IMR-90 (cell line): ENCODE data around the gene TMEM143. TPM values are rescaled to one million over a fixed set of nuclear protein-coding genes. Genes with fewer than 3 reads are reported as not detected.

ENCODE experiments used
- ATAC-seq: fragments of 200-7000 bp; cut with Tn5 transposase; 2 replicates; pipeline ENCODE4 v1.9.1; 2020; ENCODE audit warnings: low read depth, mild to moderate bottlenecking, moderate library complexity
- BruUV-seq: library from RNA; stranded (reverse); fragments of 400-500 nt; replicated peaks from 2 replicates; lab custom pipeline; 2021; lab: Mats Ljungman, UMichigan
- CTCF ChIA-PET: fragments of 300-600 bp; formaldehyde crosslinking; extraction: SDS; loops from one replicate; lab custom pipeline; 2021; ENCODE audit warnings: antibody characterized with exemption; lab: Yijun Ruan, JAX
- POLR2A ChIA-PET: fragments of 300-600 bp; sonication (Branson Sonifier 250); formaldehyde crosslinking; loops from one replicate; lab custom pipeline; 2022; ENCODE audit warnings: antibody characterized with exemption; ENCODE audit not compliant: unreplicated experiment; lab: Charles Lee
- DNase-seq: peaks from one replicate; pipeline ENCODE4 v3.0.0; 2013
- H2AFZ ChIP-seq: replicated peaks from 2 replicates; pipeline ENCODE3; 2013; ENCODE audit warnings: low read length, mild to moderate bottlenecking; ENCODE audit not compliant: poor library complexity
- H2AK5ac ChIP-seq: 2 replicates; pipeline ENCODE4 v1.6.1; 2013; ENCODE audit warnings: low read depth, low read length, inconsistent platforms
- H2AK9ac ChIP-seq: replicated peaks from 2 replicates; pipeline ENCODE3; 2013; ENCODE audit warnings: mild to moderate bottlenecking, low read depth, low read length, moderate library complexity; ENCODE audit not compliant: poor library complexity
- H2BK120ac ChIP-seq: 2 replicates; pipeline ENCODE4 v1.6.1; 2013; ENCODE audit warnings: low read depth, low read length, inconsistent platforms
- H2BK15ac ChIP-seq: 3 replicates; pipeline ENCODE4 v1.6.1; 2013; ENCODE audit warnings: low read depth, low read length, inconsistent platforms
- H2BK20ac ChIP-seq: 2 replicates; pipeline ENCODE4 v1.6.1; 2013; ENCODE audit warnings: low read depth, mild to moderate bottlenecking, inconsistent platforms, low read length, moderate library complexity
- H2BK5ac ChIP-seq: 2 replicates; pipeline ENCODE4 v1.6.1; 2013; ENCODE audit warnings: mild to moderate bottlenecking, low read depth, low read length, inconsistent platforms; ENCODE audit not compliant: poor library complexity, severe bottlenecking
- H3K14ac ChIP-seq: replicated peaks from 2 replicates; pipeline ENCODE4 v1.6.1; 2013; ENCODE audit warnings: low read depth, low read length, inconsistent platforms
- H3K18ac ChIP-seq: 2 replicates; pipeline ENCODE4 v1.6.1; 2013; ENCODE audit warnings: low read depth, low read length, control low read depth
- H3K23ac ChIP-seq: 2 replicates; pipeline ENCODE4 v1.6.1; 2013; ENCODE audit warnings: low read depth, low read length, inconsistent platforms
- H3K27ac ChIP-seq: 2 replicates; pipeline ENCODE4 v1.5.1; 2013; ENCODE audit warnings: mild to moderate bottlenecking, control low read depth, low read length; ENCODE audit not compliant: insufficient read depth
- H3K27me3 ChIP-seq: 2 replicates; pipeline ENCODE4 v1.6.1; 2013; ENCODE audit warnings: low read length; ENCODE audit not compliant: control insufficient read depth, insufficient read depth
- H3K36me3 ChIP-seq: 2 replicates; pipeline ENCODE4 v1.6.1; 2013; ENCODE audit warnings: low read length, mixed read lengths; ENCODE audit not compliant: control insufficient read depth, insufficient read depth
- H3K4ac ChIP-seq: 2 replicates; pipeline ENCODE4 v1.6.1; 2013; ENCODE audit warnings: low read depth, low read length, inconsistent platforms
- H3K4me1 ChIP-seq: 2 replicates; pipeline ENCODE4 v1.6.1; 2013; ENCODE audit warnings: low read length, mixed read lengths; ENCODE audit not compliant: control insufficient read depth, insufficient read depth
- H3K4me2 ChIP-seq: 2 replicates; pipeline ENCODE4 v1.6.1; 2013; ENCODE audit warnings: low read depth, mild to moderate bottlenecking, control low read depth, low read length, moderate library complexity
- H3K4me3 ChIP-seq: 2 replicates; pipeline ENCODE4 v1.5.1; 2013; ENCODE audit warnings: low read depth, mild to moderate bottlenecking, control low read depth, low read length, moderate library complexity; ENCODE audit not compliant: insufficient read depth
- H3K56ac ChIP-seq: 2 replicates; pipeline ENCODE4 v1.6.1; 2013; ENCODE audit warnings: low read length, inconsistent platforms; ENCODE audit not compliant: insufficient read depth; ENCODE audit errors: extremely low read depth
- H3K79me1 ChIP-seq, 2 experiments: 2 replicates each; pipeline ENCODE4 v1.6.1; 2013; ENCODE audit warnings: low read length in 2 of 2, inconsistent platforms in 1 of 2, low read depth in 1 of 2
- H3K9ac ChIP-seq: 2 replicates; pipeline ENCODE4 v1.6.1; 2013; ENCODE audit warnings: low read depth, low read length, control low read depth
- H3K9me1 ChIP-seq: 2 replicates; pipeline ENCODE4 v1.6.1; 2013; ENCODE audit warnings: low read length, inconsistent platforms; ENCODE audit not compliant: insufficient read depth
- H3K9me3 ChIP-seq: 2 replicates; pipeline ENCODE4 v1.6.1; 2013; ENCODE audit warnings: low read length; ENCODE audit not compliant: control insufficient read depth, insufficient read depth
- H4K20me1 ChIP-seq: 2 replicates; pipeline ENCODE4 v1.6.1; 2013; ENCODE audit warnings: low read length, inconsistent platforms; ENCODE audit not compliant: insufficient read depth
- H4K5ac ChIP-seq: 2 replicates; pipeline ENCODE4 v1.6.1; 2013; ENCODE audit warnings: mild to moderate bottlenecking, low read depth, low read length, control low read depth
- H4K8ac ChIP-seq, 2 experiments: 2 replicates each; pipeline ENCODE4 v1.6.1; 2013; ENCODE audit warnings: low read depth in 2 of 2, low read length in 2 of 2, control low read depth in 1 of 2, inconsistent platforms in 1 of 2
- H4K91ac ChIP-seq: 2 replicates; pipeline ENCODE4 v1.6.1; 2013; ENCODE audit warnings: low read depth, low read length, inconsistent platforms; ENCODE audit not compliant: insufficient read depth
- BHLHE40 ChIP-seq: fragments of 150-350 bp; IDR thresholded peaks from 2 replicates; pipeline ENCODE4 v1.6.1; 2016; ENCODE audit warnings: mild to moderate bottlenecking, low read depth, low read length
- RAD21 ChIP-seq: IDR thresholded peaks from 2 replicates; pipeline ENCODE4 v1.6.1; 2012; ENCODE audit warnings: low read length, improper control_type of control experiment
- RCOR1 ChIP-seq: IDR thresholded peaks from 2 replicates; pipeline ENCODE4 v1.6.1; 2012; ENCODE audit warnings: mild to moderate bottlenecking, low read length, improper control_type of control experiment; ENCODE audit not compliant: insufficient replicate concordance
- WGBS, 2 experiments: methylation state at CpG; one replicate each; pipeline versions ENCODE4 v1.1.5 to v1.1.7; 2013; ENCODE audit warnings: missing lambda C conversion rate in 2 of 2; ENCODE audit not compliant: insufficient read length in 1 of 2; ENCODE audit errors: extremely low coverage in 2 of 2; 5-methylcytosine and 5-hydroxymethylcytosine counted together
- dilution Hi-C: fragments of 300-500 bp; cut with HindIII; formaldehyde crosslinking; loops from one replicate; pipeline ENCODE4 v1.14.3; 2018; ENCODE audit warnings: low sequenced_read_pairs; ENCODE audit not compliant: unreplicated experiment
- in situ Hi-C: fragments of 300-500 bp; cut with MboI; formaldehyde crosslinking; loops from 3 replicates; pipeline ENCODE4 v1.14.3; 2019; ENCODE audit warnings: low sequenced_read_pairs, inconsistent platforms, mixed read lengths
- intact Hi-C: fragments of 100-400 bp; cut with micrococcal nuclease; formaldehyde crosslinking; loops from 2 replicates; pipeline ENCODE4 v1.10.0; 2022
- polyA plus RNA-seq, 3 experiments: library from polyadenylated mRNA; depleted of rRNA; stranded (reverse); fragments of >200 nt; gene quantifications; 2 replicates each; pipeline ENCODE4 v1.2.3, GENCODE V29; 2012; ENCODE audit warnings: low replicate concordance in 1 of 3
- total RNA-seq: library from RNA; depleted of rRNA; stranded (reverse); fragments of >200 nt; gene quantifications from 2 replicates; pipeline ENCODE4 v1.2.3, GENCODE V29; 2012
- TF ChIP-seq, protein P1 (sequence below): fragments of 150-350 bp; IDR thresholded peaks from 2 replicates; pipeline ENCODE4 v1.6.1; 2017; ENCODE audit warnings: mild to moderate bottlenecking, antibody characterized with exemption, low read length, low read depth

TMEM143 gene
- total and polyA plus RNA-seq, 2 of the 4 experiments (the other 2 are of a cell fraction), result 1.3 to 7.6 TPM

DNA sequence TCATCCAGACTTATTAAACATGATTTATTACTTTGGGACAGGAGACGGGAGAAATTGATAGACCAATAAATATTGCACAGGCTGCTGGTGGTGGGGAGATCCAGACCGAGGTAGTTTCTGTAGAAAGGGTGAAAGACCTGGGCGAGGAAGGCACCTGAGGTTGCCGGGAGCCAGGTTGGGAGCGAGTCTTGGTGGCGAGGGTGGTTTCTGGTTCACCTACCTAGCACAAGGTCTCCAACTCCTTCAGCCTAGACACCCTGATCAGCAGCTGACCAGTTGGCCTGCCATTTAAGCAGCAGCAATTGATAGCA lies 31.4 kb downstream of the TMEM143 start:
- Histone ChIP-seq H4K5ac (no peak overlapping the region), H4K20me1 (peaks cover 26% of the 10 kb centered on the region), H2BK15ac (no peak overlapping the region), H3K56ac (no peak overlapping the region), H3K9me3 (no peaks in the 10 kb centered on the region), H3K23ac (no peak overlapping the region), H3K4me3 (no peak overlapping the region), H3K4me1 (peaks cover 16% of the 10 kb centered on the region), H3K9ac (no peak overlapping the region), H2AK9ac (no peak overlapping the region), H3K4me2 (peak overlapping the region; percentile 0), H3K4ac (no peak overlapping the region), H3K27me3 (no peaks in the 10 kb centered on the region), H3K9me1 (peaks cover 15% of the 10 kb centered on the region), H2AFZ (no peak overlapping the region), H3K27ac (peak overlapping the region; percentile 26; the same call in 1 of the 2 replicates), H3K14ac (no peak overlapping the region), H3K18ac (no peak overlapping the region), H3K79me1 (peaks cover 12 to 30% of the 10 kb centered on the region in 2 experiments), H2BK20ac (no peak overlapping the region), H2AK5ac (no peak overlapping the region), H4K91ac (no peak overlapping the region), H2BK5ac (peak overlapping the region; percentile 2), H2BK120ac (no peak overlapping the region), H3K36me3 (peaks cover 24% of the 10 kb centered on the region), H4K8ac (peak overlapping the region in 1 of 2 experiments; percentile 7; a peak in 1 of 4 replicates)
- ATAC-seq (no peak), DNase-seq (no peak)
- ChIA-PET CTCF (interaction anchor here (0.9 to 2.4 kb wide), 4 partner anchors 11 to 59 kb away, joined by 3 to 14 read pairs (median 4); partner anchors contain the start of gene KDELR1), POLR2A (interaction anchor here (0.6 to 3.1 kb wide), 2 partner anchors 11 to 32 kb away, joined by 3 to 24 read pairs; partner anchors contain the start of genes SYNGR4 and TMEM143)
- BruUV-seq, result no TSS peak
- WGBS, 2 experiments, result no CpG with 5 or more reads among the region's 6 CpGs
- no peak for TF ChIP-seq RAD21
- TF ChIP-seq BHLHE40, result no peak
- TF ChIP-seq RCOR1, result no peak
- TF ChIP-seq, protein P1, sequence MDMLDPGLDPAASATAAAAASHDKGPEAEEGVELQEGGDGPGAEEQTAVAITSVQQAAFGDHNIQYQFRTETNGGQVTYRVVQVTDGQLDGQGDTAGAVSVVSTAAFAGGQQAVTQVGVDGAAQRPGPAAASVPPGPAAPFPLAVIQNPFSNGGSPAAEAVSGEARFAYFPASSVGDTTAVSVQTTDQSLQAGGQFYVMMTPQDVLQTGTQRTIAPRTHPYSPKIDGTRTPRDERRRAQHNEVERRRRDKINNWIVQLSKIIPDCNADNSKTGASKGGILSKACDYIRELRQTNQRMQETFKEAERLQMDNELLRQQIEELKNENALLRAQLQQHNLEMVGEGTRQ, result no peak
- dilution Hi-C loops (no loop called here), in situ Hi-C loops (no loop called here), intact Hi-C loops (no loop called here)
